Gastrocnemius medialis (tissue), 4 donors: Measurements from ENCODE around the gene ACVRL1.

ENCODE experiments used
- POLR2A ChIP-seq, 2 donors: fragments of 450-650 bp; IDR thresholded peaks; one replicate each; pipeline ENCODE4 v1.6.1; 2017; ENCODE audit warnings: antibody characterized with exemption in 2 of 2, mild to moderate bottlenecking in 2 of 2, moderate library complexity in 2 of 2
- TF ChIP-seq, protein P1 (sequence below), 5 experiments: fragments of 450-650 bp in 3 of 5; fragments of 200-600 bp in 2 of 5; sonication (generic) in 2 of 5; IDR thresholded peaks in 4 of 5; conservative IDR thresholded peaks in 1 of 5; 1 replicate in 4 of 5; 2 replicates in 1 of 5; pipeline ENCODE4 v1.5.1; 2016 to 2019; ENCODE audit warnings: antibody characterized with exemption in 5 of 5, mild to moderate bottlenecking in 3 of 5, moderate library complexity in 3 of 5

DNA sequence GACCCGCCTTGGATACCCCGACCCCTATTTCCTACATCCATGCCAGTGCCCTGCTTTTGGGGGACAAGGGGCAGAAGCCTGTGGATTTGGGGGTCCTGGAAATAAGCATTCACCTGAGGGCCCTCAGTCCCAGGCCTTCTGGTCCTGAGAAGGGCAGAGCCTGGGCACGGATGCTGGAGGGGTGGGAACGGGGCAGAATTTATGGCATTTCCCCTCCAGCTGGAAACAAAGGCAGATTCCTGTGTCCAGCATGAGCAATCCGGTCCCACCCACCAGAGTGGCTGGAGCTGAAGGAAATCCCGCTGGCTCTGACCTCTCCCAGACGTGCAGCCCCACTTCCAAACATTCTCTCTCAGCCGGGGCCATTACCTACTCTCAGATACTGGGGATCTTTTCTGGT, 10.1 kb upstream of the ACVRL1 start:
- TF ChIP-seq, protein P1, sequence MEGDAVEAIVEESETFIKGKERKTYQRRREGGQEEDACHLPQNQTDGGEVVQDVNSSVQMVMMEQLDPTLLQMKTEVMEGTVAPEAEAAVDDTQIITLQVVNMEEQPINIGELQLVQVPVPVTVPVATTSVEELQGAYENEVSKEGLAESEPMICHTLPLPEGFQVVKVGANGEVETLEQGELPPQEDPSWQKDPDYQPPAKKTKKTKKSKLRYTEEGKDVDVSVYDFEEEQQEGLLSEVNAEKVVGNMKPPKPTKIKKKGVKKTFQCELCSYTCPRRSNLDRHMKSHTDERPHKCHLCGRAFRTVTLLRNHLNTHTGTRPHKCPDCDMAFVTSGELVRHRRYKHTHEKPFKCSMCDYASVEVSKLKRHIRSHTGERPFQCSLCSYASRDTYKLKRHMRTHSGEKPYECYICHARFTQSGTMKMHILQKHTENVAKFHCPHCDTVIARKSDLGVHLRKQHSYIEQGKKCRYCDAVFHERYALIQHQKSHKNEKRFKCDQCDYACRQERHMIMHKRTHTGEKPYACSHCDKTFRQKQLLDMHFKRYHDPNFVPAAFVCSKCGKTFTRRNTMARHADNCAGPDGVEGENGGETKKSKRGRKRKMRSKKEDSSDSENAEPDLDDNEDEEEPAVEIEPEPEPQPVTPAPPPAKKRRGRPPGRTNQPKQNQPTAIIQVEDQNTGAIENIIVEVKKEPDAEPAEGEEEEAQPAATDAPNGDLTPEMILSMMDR (IDR thresholded peaks at IDR 0.05 in 4 of 5, conservative IDR thresholded peaks at IDR 0.05 in 1 of 5) = no peak
- no peak for TF ChIP-seq POLR2A (IDR thresholded peaks at IDR 0.05)
